Measurements from ENCODE around the gene AGPAT4. TPM values are rescaled to one million over a fixed set of nuclear protein-coding genes. Genes with fewer than 3 reads are reported as not detected.

The AGPAT4 gene
- total RNA-seq, 1 experiment from 2014 or later = 22.0 TPM

- WGBS (ENCODE audit: extremely low coverage, insufficient read length, low lambda C conversion rate) = no CpG with 5 or more reads among the region's 11 CpGs
- H2BK15ac ChIP-seq (ENCODE audit: low read depth, low read length) = no peak overlapping the region
- H3K27me3 ChIP-seq (ENCODE audit: insufficient read depth, low read length) = no peaks in the 10 kb centered on the region
- H3K56ac ChIP-seq (ENCODE audit: insufficient read length, low read depth, low read length) = no peak overlapping the region
- H3K23ac ChIP-seq (ENCODE audit: insufficient read length, low read depth, low read length) = no peak overlapping the region
- H4K20me1 ChIP-seq (ENCODE audit: control insufficient read depth, insufficient read depth, insufficient read length) = no peaks in the 10 kb centered on the region
- Mint-ChIP-seq H3K4me3 (no peak overlapping the region), H3K4me1 (peaks cover 0 to 8% of the 10 kb centered on the region in 2 experiments; a peak in 3 of 4 replicates), H3K9me3 (no peaks in the 10 kb centered on the region), H3K27ac (peak overlapping the region in 1 of 3 experiments; percentile 65; a peak in 2 of 7 replicates), H3K36me3 (ENCODE audit: insufficient read depth in 1 of 3, low read depth in 3 of 3) (peaks cover 24 to 50% (median 47%) of the 10 kb centered on the region in 3 experiments), H3K27me3 (ENCODE audit: low read depth) (no peaks in the 10 kb centered on the region; the same call in 1 of the 2 replicates)
- no peak overlapping the region for H2BK20ac ChIP-seq (ENCODE audit: low read depth, low read length, poor library complexity, severe bottlenecking)
- H2BK5ac ChIP-seq (ENCODE audit: insufficient read length, low read length) = no peak overlapping the region
- H3K79me1 ChIP-seq (ENCODE audit: insufficient read depth, low read depth, low read length, poor library complexity, severe bottlenecking) = no peaks in the 10 kb centered on the region
- no peak overlapping the region for H4K91ac ChIP-seq (ENCODE audit: insufficient read length, low read depth, low read length)
- no peak overlapping the region for H4K8ac ChIP-seq (replicated peaks; ENCODE audit: insufficient read length, low read depth, low read length)
- H3K18ac ChIP-seq (ENCODE audit: insufficient read length, low read depth, low read length) = no peak overlapping the region
- H3K23me2 ChIP-seq (ENCODE audit: insufficient read length, low read depth, low read length, poor library complexity, severe bottlenecking) = no peaks in the 10 kb centered on the region
- no peaks in the 10 kb centered on the region for H3K4me1 ChIP-seq (ENCODE audit: insufficient read depth, low read length)
- H2BK120ac ChIP-seq (ENCODE audit: low read depth, low read length, poor library complexity, severe bottlenecking) = no peak overlapping the region
- H3K9me3 ChIP-seq (ENCODE audit: control insufficient read depth, low read depth, low read length) = no peaks in the 10 kb centered on the region
- no peak overlapping the region for H2AFZ ChIP-seq (ENCODE audit: low read length)
- no peak overlapping the region for H3K4me2 ChIP-seq (ENCODE audit: insufficient read depth, insufficient read length, low read length)
- H3K79me2 ChIP-seq (ENCODE audit: insufficient read depth, low read length) = no peaks in the 10 kb centered on the region
- H3T11ph ChIP-seq (ENCODE audit: low read length) = no peak overlapping the region
- H3K9ac ChIP-seq (ENCODE audit: extremely low read depth, insufficient read length, low read length) = no peak overlapping the region
- H3K14ac ChIP-seq (ENCODE audit: insufficient read depth, low read length) = no peak overlapping the region
- H2AK5ac ChIP-seq (ENCODE audit: insufficient read length, low read length) = no peak overlapping the region
- no peak overlapping the region for H3K27ac ChIP-seq (ENCODE audit: insufficient read length, low read depth, low read length)
- no peak for DNase-seq
- no peak overlapping the region for H2BK12ac ChIP-seq (ENCODE audit: insufficient read length, low read depth, low read length)
- no peak for TF ChIP-seq CTCF (conservative IDR thresholded peaks at IDR 0.05)
- no peak overlapping the region for H3K4ac ChIP-seq (ENCODE audit: low read depth, low read length)
- no peak overlapping the region for H4K5ac ChIP-seq (ENCODE audit: insufficient read length, low read depth, low read length)
These were observed 132.7 kb downstream of the AGPAT4 start for GRCh38 chr6:161141173-161141572.
